ENCODE measurements around the gene AP3S1.

AP3S1 gene

GRCh38 chr5:115932991-115933390 lies 91.3 kb downstream of the AP3S1 start:
- no peak overlapping the region for H3K4me3 ChIP-seq (ENCODE audit: control insufficient read depth, low read depth, low read length)
- no peak for DNase-seq (ENCODE audit: low read depth)
- TF ChIP-seq, protein P1, sequence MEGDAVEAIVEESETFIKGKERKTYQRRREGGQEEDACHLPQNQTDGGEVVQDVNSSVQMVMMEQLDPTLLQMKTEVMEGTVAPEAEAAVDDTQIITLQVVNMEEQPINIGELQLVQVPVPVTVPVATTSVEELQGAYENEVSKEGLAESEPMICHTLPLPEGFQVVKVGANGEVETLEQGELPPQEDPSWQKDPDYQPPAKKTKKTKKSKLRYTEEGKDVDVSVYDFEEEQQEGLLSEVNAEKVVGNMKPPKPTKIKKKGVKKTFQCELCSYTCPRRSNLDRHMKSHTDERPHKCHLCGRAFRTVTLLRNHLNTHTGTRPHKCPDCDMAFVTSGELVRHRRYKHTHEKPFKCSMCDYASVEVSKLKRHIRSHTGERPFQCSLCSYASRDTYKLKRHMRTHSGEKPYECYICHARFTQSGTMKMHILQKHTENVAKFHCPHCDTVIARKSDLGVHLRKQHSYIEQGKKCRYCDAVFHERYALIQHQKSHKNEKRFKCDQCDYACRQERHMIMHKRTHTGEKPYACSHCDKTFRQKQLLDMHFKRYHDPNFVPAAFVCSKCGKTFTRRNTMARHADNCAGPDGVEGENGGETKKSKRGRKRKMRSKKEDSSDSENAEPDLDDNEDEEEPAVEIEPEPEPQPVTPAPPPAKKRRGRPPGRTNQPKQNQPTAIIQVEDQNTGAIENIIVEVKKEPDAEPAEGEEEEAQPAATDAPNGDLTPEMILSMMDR (conservative IDR thresholded peaks at IDR 0.05; ENCODE audit: control insufficient read depth, insufficient read depth, low read depth, low read length), result no peak

- H3K4me3 ChIP-seq (ENCODE audit: control insufficient read depth, low read depth, low read length), result no peak overlapping the region
- TF ChIP-seq, protein P1 (conservative IDR thresholded peaks at IDR 0.05; ENCODE audit: control insufficient read depth, insufficient read depth, low read depth, low read length), result no peak
- no peak for DNase-seq (ENCODE audit: low read depth)
Observed at GRCh38 chr5:115934388-115934974, 92.7 kb downstream of the AP3S1 start.

DNA sequence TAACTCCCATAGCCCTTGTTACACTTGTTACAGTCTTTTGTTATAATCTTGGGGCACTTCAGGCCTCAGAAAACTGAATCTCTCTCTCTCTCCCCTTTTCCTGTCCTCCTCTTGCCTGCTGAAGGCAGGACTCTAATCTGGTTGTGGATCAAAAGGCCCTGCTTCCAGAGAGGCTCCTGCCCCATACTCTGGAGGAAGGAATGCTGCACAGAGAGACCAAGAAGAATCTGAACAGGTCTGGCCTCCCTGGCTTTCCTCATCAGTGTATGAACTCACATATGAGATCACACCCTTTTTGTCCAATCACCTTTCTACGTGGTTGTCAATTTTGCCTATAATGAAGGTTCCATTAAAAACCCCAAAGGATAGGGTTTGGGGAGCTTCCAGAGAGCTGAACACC lies 94.3 kb downstream of the AP3S1 start:
- DNase-seq (ENCODE audit: low read depth), result no peak
- H3K4me3 ChIP-seq (ENCODE audit: control insufficient read depth, low read depth, low read length), result no peak overlapping the region
- TF ChIP-seq, protein P1 (conservative IDR thresholded peaks at IDR 0.05; ENCODE audit: control insufficient read depth, insufficient read depth, low read depth, low read length), result no peak

DNA sequence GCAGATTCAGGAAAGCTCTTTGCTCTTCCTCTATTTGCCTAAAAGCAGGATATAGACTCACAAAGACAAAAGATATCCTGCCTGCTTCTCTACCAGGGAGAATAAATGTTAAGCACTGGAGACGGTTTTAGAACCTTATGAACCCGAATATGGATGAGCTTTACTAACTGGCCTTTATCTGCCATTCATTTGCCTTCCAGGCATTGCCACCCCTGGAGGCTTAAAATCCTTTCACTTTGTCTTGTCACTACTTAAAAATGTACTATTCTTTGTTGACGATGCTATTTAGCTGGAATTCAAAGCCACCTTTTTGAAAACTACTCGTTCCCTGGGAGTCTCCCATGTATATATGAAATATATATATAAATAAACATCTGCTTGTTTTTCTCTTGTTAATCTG lies 97.3 kb downstream of the AP3S1 start:
- TF ChIP-seq, protein P1 (conservative IDR thresholded peaks at IDR 0.05; ENCODE audit: control insufficient read depth, insufficient read depth, low read depth, low read length), result no peak
- H3K4me3 ChIP-seq (ENCODE audit: control insufficient read depth, low read depth, low read length), result no peak overlapping the region
- DNase-seq (ENCODE audit: low read depth), result no peak

- TF ChIP-seq, protein P1 (conservative IDR thresholded peaks at IDR 0.05; ENCODE audit: control insufficient read depth, insufficient read depth, low read depth, low read length), result no peak
- no peak overlapping the region for H3K4me3 ChIP-seq (ENCODE audit: control insufficient read depth, low read depth, low read length)
- DNase-seq (ENCODE audit: low read depth), result no peak
Observed at GRCh38 chr5:115940080-115940810, 98.5 kb downstream of the AP3S1 start.

- TF ChIP-seq, protein P1 (conservative IDR thresholded peaks at IDR 0.05; ENCODE audit: control insufficient read depth, insufficient read depth, low read depth, low read length), result no peak
- peak; percentile 84 for DNase-seq (ENCODE audit: low read depth)
Observed at GRCh38 chr5:115941051-115941675, 99.4 kb downstream of the AP3S1 start.

More at GRCh38 chr5:115941051-115941675, 99.4 kb downstream of the AP3S1 start:
- no peak overlapping the region for H3K4me3 ChIP-seq (ENCODE audit: control insufficient read depth, low read depth, low read length)

All from fibroblast of mammary gland (primary cell).